GM21723 (cell line): ENCODE measurements around the gene RAD50.
A peak's percentile ranks its signal among the peaks of the same experiment; 100 is the strongest.
"Not testable (repeated sequence)": the region's sequence is repeated elsewhere in the genome, so short reads cannot be mapped to it uniquely, and the experiment has no call there.

ENCODE experiments used
- ATAC-seq: cut with Tn5 transposase; IDR thresholded peaks from one replicate; pipeline ENCODE4 v1.9.1; 2021; ENCODE audit warnings: mild to moderate bottlenecking, moderate library complexity; ENCODE audit not compliant: unreplicated experiment

RAD50 gene

GRCh38 chr5:132674671-132675506 is 118.1 kb downstream of the RAD50 start:
- ATAC-seq: peak; percentile 81

- ATAC-seq: no peak
These were observed 119.3 kb downstream of the RAD50 start for GRCh38 chr5:132675936-132676689.

- ATAC-seq: no peak
These were observed 120.4 kb downstream of the RAD50 start for GRCh38 chr5:132677191-132677590.

DNA sequence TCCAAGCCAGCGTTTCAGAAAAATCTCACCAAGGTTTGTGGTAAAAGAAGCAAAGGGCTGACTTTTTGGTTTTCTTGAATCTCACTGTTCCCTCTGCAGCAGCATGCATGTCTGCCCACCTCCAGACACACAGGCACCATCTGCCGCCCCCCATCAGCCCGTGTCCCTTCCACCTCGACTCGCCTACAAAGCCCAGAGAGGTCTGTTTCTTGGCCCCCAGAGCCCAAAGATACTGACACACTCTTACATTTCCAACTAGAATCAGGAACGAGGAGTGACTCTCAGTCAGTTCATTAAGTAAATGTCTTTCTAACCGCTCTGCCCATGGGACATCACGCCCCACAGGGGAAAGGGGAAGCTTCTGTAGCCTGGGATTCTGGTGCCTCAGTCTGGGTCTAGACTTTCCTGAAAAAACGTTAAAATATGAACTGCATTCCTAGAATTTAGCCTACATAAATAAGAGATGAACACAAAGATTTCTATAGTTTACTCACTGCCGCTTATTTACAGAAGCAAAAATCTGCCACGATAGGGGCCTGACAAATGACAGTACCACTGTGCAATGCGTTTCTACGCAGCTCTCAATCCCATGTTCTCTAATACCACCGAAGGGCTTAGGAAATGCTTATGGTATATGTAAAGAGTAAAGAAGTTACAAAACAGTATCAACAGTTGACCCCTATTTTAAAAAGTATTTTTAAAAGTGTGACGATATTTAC is 121.1 kb downstream of the RAD50 start:
- ATAC-seq: no peak

- ATAC-seq: no peak
These were observed 122.0 kb downstream of the RAD50 start for GRCh38 chr5:132678735-132679134.

- ATAC-seq: no peak
These were observed 122.4 kb downstream of the RAD50 start for GRCh38 chr5:132679166-132679565.

DNA sequence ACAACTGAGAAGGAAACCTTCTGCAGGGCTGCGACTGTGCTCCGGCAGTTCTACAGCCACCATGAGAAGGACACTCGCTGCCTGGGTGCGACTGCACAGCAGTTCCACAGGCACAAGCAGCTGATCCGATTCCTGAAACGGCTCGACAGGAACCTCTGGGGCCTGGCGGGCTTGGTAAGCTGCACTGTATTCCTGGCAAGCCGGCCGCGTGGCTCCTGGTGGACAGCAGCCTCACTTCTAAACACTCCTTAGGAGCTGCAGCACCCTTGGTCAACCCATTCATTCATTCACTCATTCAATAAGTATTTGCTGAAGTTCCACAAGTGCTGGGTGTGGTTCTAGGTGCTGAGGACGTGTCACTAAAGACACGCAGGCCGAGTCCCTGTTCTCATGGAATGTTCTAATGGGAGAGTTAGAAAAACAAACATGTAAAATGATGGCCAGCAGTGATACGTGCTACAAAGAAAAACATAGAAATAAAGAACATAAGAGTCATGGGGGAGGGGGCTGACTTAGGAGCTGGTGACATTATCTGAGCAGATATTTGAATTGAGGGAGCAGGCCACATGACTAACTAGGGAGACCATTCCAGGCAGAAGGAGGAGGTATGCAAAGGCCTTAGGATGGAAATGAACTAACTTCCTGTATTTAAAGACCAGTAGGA is 123.1 kb downstream of the RAD50 start:
- no peak for ATAC-seq

DNA sequence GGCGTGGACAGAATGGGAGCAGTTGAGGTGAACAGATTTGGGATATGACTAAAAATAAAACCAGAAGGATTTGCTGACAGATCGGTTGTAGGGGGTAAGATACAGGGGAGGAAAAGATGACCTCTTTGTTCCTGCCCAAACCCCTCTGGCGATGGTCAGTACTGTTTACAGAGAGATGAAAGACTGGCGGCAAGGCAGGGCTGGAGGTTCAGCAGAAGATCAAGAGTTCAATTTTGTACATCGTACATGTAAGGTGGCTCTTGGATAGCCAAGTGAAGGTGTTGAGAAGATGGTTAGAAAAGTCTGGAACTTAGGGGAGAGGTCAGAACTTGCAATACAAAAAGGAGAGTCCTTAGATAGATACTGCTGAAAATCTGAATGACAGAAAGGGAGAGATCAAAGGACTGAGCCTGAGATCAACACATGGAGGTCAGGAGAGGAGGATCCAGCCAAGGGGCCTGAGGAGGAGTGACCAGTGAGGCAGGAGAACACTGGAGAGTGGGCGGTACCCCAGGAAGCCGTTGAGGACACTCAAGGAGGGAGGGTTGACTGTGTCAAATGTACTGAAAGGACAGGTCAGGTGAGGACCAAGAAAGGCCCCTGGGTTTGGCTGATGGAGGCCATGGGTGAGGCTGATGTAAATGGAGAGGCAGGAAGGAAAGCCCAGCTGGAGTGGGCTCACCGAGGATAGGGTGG is 124.2 kb downstream of the RAD50 start:
- ATAC-seq: no peak

DNA sequence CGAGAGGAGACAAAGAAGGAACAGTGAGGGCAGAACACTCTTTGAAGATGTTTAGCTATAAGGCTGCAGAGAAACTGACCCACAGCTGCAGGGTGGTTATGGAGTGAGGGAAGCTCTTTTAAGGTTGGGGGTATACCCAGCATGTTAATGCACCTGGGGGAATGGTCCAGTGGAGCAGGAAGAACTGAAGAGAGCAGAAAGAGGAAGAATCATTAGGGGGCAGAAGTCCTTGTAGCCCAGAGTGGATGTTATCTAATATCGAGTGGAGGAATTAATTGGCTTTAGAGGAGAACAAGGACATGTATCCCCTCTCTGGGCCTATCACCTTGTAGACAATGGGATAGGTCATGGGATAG is 124.7 kb downstream of the RAD50 start:
- ATAC-seq: no peak

- ATAC-seq: no peak
These were observed 125.2 kb downstream of the RAD50 start for GRCh38 chr5:132681983-132682382.

DNA sequence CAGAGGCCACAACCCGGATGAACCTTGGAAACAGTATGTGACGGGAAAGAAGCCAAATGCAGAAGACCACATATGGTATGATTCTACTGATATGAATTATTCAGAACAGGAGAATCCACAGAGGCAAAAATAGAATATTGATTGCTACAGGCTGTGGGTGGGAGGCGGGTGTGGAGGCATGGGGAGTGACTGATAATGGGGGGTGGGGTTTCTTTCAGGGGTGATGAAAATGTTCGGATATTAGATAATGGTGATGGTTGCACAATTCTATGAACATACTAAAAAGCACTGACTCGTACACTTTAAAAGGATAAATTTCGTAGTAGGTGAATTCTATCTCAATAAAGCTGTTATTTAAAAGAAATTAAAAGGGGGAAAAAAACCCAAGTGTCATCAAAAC is 127.7 kb downstream of the RAD50 start:
- no peak for ATAC-seq

GRCh38 chr5:132684922-132685720 is 128.3 kb downstream of the RAD50 start:
- ATAC-seq: no peak

DNA sequence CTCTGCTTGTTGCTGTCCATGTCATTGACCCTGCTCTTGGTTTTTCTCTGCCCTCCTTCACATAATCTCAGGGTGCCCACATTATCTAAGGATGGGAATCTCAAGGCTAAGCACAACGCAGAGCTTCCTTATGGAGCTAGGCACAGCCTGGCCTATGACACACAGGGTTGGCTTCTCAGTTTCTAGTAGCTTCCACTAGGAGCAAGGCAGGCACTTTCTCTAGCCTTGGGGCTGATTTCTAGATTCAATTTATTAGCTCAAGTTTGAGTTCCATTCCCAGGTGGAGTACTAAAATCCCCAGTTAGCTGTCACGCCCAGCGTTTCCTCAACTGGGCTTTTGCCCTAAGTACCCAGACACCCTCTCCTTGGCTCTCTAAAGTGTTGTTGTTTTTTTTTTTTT is 129.4 kb downstream of the RAD50 start:
- no peak for ATAC-seq

- no peak for ATAC-seq
These were observed 131.2 kb downstream of the RAD50 start for GRCh38 chr5:132687995-132688394.

DNA sequence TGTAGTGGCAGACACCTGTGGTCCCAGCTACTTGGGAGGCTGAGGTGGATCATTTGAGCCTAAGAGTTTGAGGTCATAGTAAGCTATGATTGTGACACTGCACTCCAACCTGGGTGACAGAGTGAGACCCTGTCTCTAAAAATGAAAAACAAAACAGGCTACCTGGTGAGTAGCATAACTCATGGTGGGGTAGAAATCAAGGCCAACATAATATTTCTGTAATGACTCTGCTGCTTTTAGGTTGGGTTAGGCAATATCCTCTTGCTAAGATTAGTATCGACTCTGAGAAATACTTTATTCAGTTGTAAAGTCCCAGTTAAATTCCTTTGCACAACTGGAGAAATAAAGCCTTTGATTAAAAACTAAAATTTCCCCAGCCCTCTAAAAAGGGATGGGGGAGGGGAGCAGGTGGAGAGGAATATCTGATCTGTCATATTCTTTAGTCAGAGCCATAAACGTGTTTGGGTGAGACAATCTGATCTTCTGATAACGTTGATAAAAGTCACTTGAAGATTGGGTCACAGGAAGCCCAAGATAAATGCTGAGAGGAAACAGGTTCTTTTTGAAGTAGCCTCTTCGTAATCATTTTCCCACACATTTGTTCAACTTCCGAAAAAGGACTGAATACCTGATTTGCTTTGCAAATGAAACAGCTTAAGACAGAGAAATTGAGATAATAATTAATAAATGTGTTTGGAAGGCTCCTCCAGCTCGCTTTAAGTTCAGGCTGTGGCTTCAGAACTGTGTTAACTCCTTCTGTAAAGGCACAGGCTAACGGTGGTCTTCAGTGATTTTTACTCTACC is 132.0 kb downstream of the RAD50 start:
- ATAC-seq: no peak

DNA sequence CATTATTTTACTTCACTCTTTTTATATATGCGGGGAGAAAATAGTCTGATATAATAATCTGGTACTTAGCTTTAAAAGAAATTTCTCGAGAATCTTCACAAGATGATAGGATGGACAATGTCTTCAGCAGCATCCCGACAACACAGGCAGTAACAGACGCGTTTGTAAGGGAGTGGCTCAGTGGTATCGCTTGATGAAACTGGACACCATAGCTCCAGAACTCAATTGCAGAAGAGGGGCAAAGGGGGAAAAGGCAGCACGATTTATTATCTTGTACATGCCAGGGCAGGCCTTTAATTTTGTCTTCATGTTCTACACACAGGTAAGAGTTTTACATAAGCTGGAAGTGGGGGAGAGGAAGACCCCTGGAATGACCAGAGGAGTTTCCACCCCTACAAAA is 132.7 kb downstream of the RAD50 start:
- no peak for ATAC-seq

- no peak for ATAC-seq
These were observed 133.4 kb downstream of the RAD50 start for GRCh38 chr5:132690156-132690555.

DNA sequence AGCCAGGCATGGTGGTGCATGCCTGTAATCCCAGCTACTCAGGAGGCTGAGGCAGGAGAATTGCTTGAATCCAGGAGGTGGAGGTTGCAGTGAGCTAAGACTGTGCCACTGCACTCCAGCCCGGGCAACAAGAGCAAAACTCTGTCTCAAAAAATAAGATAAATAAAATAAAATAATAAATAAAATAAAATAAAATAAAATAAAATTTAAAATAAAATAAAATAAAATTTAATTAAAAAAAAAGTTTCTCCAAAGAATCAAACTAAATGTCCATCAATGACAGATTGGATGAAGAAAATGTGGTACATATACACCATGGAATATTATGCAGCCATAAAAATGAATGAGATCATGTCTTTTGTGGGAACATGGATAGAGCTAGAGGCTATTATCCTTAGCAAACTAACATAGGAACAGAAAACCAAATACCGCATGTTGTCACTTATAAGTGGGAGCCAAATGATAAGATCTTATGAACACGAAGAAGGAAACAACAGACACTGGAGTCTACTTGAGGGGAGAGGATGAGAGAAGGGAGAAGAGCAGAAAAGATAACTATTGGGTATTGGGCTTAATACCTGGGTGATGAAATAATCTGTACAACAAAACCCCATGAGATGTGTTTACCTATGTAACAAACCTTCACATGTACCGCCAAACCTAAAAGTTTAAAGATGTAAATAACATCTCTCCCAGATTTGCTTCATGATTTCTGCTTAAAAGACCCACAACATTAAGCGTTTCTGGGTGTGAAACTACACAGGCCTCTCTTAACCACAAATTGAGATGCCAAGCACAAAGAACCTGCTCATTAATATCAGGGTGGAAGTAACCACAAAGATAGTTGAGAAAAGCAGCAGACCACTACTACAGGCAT is 135.2 kb downstream of the RAD50 start:
- not testable (repeated sequence) for ATAC-seq
